ENCODE results near the gene GPC2.

DNA sequence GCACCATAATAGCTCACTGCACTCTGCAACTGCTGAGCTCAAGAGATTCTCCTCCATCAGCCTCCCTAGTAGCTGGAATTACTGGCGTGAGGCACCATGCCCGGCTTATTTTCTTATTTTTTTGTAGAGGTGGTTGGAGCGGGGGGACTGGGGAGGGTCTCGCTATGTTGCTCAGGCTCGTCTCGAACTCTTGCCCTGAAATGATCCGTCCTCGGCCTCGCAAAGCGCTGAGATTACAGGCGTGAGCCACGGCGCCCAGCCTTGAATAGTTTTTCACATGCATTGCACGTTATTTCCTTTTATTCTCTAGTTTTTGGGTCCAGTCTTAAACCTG lies 29.0 kb downstream of the GPC2 start:
- TF ChIP-seq, protein P1, sequence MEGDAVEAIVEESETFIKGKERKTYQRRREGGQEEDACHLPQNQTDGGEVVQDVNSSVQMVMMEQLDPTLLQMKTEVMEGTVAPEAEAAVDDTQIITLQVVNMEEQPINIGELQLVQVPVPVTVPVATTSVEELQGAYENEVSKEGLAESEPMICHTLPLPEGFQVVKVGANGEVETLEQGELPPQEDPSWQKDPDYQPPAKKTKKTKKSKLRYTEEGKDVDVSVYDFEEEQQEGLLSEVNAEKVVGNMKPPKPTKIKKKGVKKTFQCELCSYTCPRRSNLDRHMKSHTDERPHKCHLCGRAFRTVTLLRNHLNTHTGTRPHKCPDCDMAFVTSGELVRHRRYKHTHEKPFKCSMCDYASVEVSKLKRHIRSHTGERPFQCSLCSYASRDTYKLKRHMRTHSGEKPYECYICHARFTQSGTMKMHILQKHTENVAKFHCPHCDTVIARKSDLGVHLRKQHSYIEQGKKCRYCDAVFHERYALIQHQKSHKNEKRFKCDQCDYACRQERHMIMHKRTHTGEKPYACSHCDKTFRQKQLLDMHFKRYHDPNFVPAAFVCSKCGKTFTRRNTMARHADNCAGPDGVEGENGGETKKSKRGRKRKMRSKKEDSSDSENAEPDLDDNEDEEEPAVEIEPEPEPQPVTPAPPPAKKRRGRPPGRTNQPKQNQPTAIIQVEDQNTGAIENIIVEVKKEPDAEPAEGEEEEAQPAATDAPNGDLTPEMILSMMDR (IDR thresholded peaks at IDR 0.05) = no peak
- TF ChIP-seq POLR2AphosphoS5 (IDR thresholded peaks at IDR 0.05) = no peak

Measured in gastroesophageal sphincter (tissue), 3 donors.